T follicular helper cell (primary cell): ENCODE data around the gene AKT2.

Experiments
- DNase-seq: peaks from one replicate; pipeline ENCODE4 v3.0.0-alpha.2; 2020; ENCODE audit warnings: low read depth

The AKT2 gene

GRCh38 chr19:40235238-40236025 is 49.7 kb downstream of the AKT2 start:
- no peak for DNase-seq

- DNase-seq, result no peak
Observed at GRCh38 chr19:40234429-40235237, 50.5 kb downstream of the AKT2 start.

- no peak for DNase-seq
Observed at GRCh38 chr19:40233811-40234389, 51.2 kb downstream of the AKT2 start.

GRCh38 chr19:40232949-40233810 is 52.0 kb downstream of the AKT2 start:
- DNase-seq, result no peak

GRCh38 chr19:40232479-40232878 is 52.7 kb downstream of the AKT2 start:
- DNase-seq, result no peak

GRCh38 chr19:40231544-40232424 is 53.4 kb downstream of the AKT2 start:
- no peak for DNase-seq

GRCh38 chr19:40231057-40231456 is 54.1 kb downstream of the AKT2 start:
- DNase-seq, result no peak

GRCh38 chr19:40229926-40230417 is 55.2 kb downstream of the AKT2 start:
- no peak for DNase-seq

- no peak for DNase-seq
Observed at GRCh38 chr19:40229484-40229883, 55.7 kb downstream of the AKT2 start.

- DNase-seq, result no peak
Observed at GRCh38 chr19:40228863-40229262, 56.3 kb downstream of the AKT2 start.

GRCh38 chr19:40228346-40228745 is 56.8 kb downstream of the AKT2 start:
- DNase-seq, result no peak

GRCh38 chr19:40225440-40226305 is 59.5 kb downstream of the AKT2 start:
- no peak for DNase-seq

GRCh38 chr19:40224342-40225150 is 60.6 kb downstream of the AKT2 start:
- DNase-seq, result no peak

- DNase-seq, result peak; percentile 22
Observed at GRCh38 chr19:40223135-40223822, 61.9 kb downstream of the AKT2 start.

- peak; percentile 66 for DNase-seq
Observed at GRCh38 chr19:40221858-40222619, 63.1 kb downstream of the AKT2 start.

- no peak for DNase-seq
Observed at GRCh38 chr19:40220674-40221073, 64.5 kb downstream of the AKT2 start.

- no peak for DNase-seq
Observed at GRCh38 chr19:40219721-40220276, 65.3 kb downstream of the AKT2 start.
